ENCODE data around the gene DPYSL5. TPM values are rescaled to one million over a fixed set of nuclear protein-coding genes. Genes with fewer than 3 reads are reported as not detected.
"Not testable (repeated sequence)": the region's sequence is repeated elsewhere in the genome, so short reads cannot be mapped to it uniquely, and the experiment has no call there.

Gene DPYSL5
- total and polyA plus RNA-seq, 2 donors (not counting 3 experiments of a cell fraction or from before 2014, with no cell fraction given), result not detected

DNA sequence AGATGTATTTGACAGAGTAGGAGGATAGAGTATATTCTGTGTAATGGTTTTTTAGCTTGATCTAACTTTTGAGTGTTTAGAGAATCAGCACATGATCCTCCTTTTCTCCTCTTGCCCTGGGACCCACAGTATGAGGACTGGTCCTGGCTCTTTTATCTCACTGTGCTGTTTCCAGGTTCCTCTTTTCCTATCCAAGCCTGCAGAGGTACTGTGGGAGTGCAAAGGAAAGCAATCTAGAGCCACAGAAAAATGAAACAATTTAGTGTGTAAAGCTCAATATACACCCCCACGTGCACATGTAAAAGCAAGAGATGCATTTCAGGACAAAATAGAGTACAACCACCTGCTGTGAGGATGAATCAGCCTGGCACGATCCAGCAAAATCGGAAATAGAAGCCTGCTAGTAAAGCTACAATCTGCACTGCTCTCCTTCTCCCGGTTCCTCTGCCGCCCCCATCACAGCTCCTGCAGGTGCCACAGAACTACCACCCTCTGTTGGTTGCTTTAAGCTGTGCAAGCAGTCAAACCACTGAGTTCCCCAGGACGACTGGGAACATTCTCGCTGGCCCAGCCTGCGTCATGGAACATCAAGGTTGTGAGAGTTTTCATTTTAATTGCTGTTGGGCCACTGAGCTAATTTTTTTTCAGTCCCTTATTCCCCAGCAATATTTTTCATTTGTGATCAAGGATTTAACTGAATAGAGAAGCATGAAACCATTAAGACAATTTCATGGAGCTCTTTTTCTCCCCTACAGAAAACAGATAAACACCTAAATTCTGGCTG is 74.7 kb downstream of the DPYSL5 start:
- H3K4me2 ChIP-seq (ENCODE audit: insufficient read depth, low read length), result no peak overlapping the region
- no peak overlapping the region for H3K9ac ChIP-seq (replicated peaks; ENCODE audit: extremely low read depth, insufficient read depth, low read length)
- H3K4me1 ChIP-seq (ENCODE audit: control insufficient read depth, extremely low read depth, insufficient read depth, low read length), result no peaks in the 10 kb centered on the region
- H3K79me2 ChIP-seq (ENCODE audit: control insufficient read depth, insufficient read depth, low read length), result no peaks in the 10 kb centered on the region
- no peak overlapping the region for H2AFZ ChIP-seq (ENCODE audit: low read depth, low read length)
- no peaks in the 10 kb centered on the region for H3K9me3 ChIP-seq (replicated peaks; ENCODE audit: control insufficient read depth, insufficient read depth, low read length)
- H3K27ac ChIP-seq (ENCODE audit: insufficient read depth, low read depth, low read length), result no peak overlapping the region
- FAIRE-seq (peak; percentile 24), DNase-seq (ENCODE audit: low read depth, low spot score) (peak; percentile 33)
- no TSS peak for BruUV-seq (replicated peaks)
- ChIA-PET POLR2A (no interaction called here), CTCF (interaction anchor here (0.6 to 3.6 kb wide), 27 partner anchors 9 to 318 kb away, joined by 3 to 63 read pairs (median 3); no protein-coding TSS in a partner anchor)
- H3K4me3 ChIP-seq (replicated peaks in 1 of 3; ENCODE audit: insufficient read depth in 1 of 3, low read depth in 1 of 3, low read length in 3 of 3), result no peak overlapping the region
- TF ChIP-seq JUN (IDR thresholded peaks at IDR 0.05; ENCODE audit: borderline replicate concordance, insufficient read depth, insufficient read length, low read depth), result no peak
- TF ChIP-seq, protein P1, sequence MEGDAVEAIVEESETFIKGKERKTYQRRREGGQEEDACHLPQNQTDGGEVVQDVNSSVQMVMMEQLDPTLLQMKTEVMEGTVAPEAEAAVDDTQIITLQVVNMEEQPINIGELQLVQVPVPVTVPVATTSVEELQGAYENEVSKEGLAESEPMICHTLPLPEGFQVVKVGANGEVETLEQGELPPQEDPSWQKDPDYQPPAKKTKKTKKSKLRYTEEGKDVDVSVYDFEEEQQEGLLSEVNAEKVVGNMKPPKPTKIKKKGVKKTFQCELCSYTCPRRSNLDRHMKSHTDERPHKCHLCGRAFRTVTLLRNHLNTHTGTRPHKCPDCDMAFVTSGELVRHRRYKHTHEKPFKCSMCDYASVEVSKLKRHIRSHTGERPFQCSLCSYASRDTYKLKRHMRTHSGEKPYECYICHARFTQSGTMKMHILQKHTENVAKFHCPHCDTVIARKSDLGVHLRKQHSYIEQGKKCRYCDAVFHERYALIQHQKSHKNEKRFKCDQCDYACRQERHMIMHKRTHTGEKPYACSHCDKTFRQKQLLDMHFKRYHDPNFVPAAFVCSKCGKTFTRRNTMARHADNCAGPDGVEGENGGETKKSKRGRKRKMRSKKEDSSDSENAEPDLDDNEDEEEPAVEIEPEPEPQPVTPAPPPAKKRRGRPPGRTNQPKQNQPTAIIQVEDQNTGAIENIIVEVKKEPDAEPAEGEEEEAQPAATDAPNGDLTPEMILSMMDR (IDR thresholded peaks at IDR 0.05; ENCODE audit: extremely low read depth in 1 of 2, insufficient read depth in 1 of 2, low read depth in 1 of 2, low read length in 2 of 2), result peak; percentile 24 to 63
- intact Hi-C loops (cut with micrococcal nuclease) (loop anchor here (5.0 kb wide), 1 partner anchor 75 kb away; the partner anchor contains the start of gene DPYSL5), dilution Hi-C loops (cut with MboI; ENCODE audit: extremely low pct_ligation_motif_present, low sequenced_read_pairs) (no loop called here)
- H3K9me1 ChIP-seq (replicated peaks; ENCODE audit: control insufficient read depth, extremely low read depth, insufficient read depth, low read length), result no peaks in the 10 kb centered on the region
- peaks cover 2 to 5% of the 10 kb centered on the region in 2 experiments for H3K27me3 ChIP-seq (ENCODE audit: control insufficient read depth in 2 of 2, insufficient read depth in 2 of 2, low read length in 2 of 2)
- no peaks in the 10 kb centered on the region for H3K36me3 ChIP-seq (ENCODE audit: control insufficient read depth in 2 of 2, extremely low read depth in 1 of 2, insufficient read depth in 2 of 2, low read length in 2 of 2)
- no peaks in the 10 kb centered on the region for H4K20me1 ChIP-seq (replicated peaks; ENCODE audit: control insufficient read depth, extremely low read depth, insufficient read depth, low read length)

DNA sequence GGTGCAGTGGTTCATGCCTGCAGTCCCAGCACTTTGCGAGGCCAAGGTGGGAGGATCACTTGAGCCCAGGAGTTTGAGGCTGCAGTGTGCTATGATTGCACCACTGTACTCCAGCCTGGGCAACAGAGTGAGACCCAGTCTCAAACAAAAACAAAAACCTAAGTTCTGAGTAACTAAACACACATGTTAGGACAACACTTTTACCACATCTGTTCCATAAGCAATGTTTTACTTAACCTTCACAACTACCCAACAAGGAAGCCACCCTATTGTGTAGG is 75.2 kb downstream of the DPYSL5 start:
- H3K9ac ChIP-seq (replicated peaks; ENCODE audit: extremely low read depth, insufficient read depth, low read length); H3K27ac ChIP-seq (ENCODE audit: insufficient read depth, low read depth, low read length); FAIRE-seq; BruUV-seq (replicated peaks); H3K79me2 ChIP-seq (ENCODE audit: control insufficient read depth, insufficient read depth, low read length); DNase-seq (ENCODE audit: low read depth, low spot score); POLR2A ChIA-PET; H2AFZ ChIP-seq (ENCODE audit: low read depth, low read length); H3K4me2 ChIP-seq (ENCODE audit: insufficient read depth, low read length); H3K4me1 ChIP-seq (ENCODE audit: control insufficient read depth, extremely low read depth, insufficient read depth, low read length); H3K27me3 ChIP-seq (ENCODE audit: control insufficient read depth in 2 of 2, insufficient read depth in 2 of 2, low read length in 2 of 2); H4K20me1 ChIP-seq (replicated peaks; ENCODE audit: control insufficient read depth, extremely low read depth, insufficient read depth, low read length); H3K36me3 ChIP-seq (ENCODE audit: control insufficient read depth in 2 of 2, extremely low read depth in 1 of 2, insufficient read depth in 2 of 2, low read length in 2 of 2); H3K9me3 ChIP-seq (replicated peaks; ENCODE audit: control insufficient read depth, insufficient read depth, low read length); H3K9me1 ChIP-seq (replicated peaks; ENCODE audit: control insufficient read depth, extremely low read depth, insufficient read depth, low read length); dilution Hi-C loops (cut with MboI; ENCODE audit: extremely low pct_ligation_motif_present, low sequenced_read_pairs); H3K4me3 ChIP-seq (replicated peaks in 1 of 3; ENCODE audit: insufficient read depth in 1 of 3, low read depth in 1 of 3, low read length in 3 of 3): not testable (repeated sequence)
- CTCF ChIA-PET, result interaction anchor here (0.6 to 3.6 kb wide), 24 partner anchors 9 to 318 kb away, joined by 3 to 63 read pairs (median 4); no protein-coding TSS in a partner anchor
- intact Hi-C loops (cut with micrococcal nuclease), result loop anchor here (5.0 kb wide), 1 partner anchor 76 kb away; the partner anchor contains the start of gene DPYSL5
